Measurements from ENCODE around the gene VANGL2.

VANGL2 gene

GRCh38 chr1:160455153-160455517, 54.8 kb downstream of the VANGL2 start:
- H3K4me3 ChIP-seq (ENCODE audit: low read depth, low read length) = no peak overlapping the region
- no peak for TF ChIP-seq CTCF (IDR thresholded peaks at IDR 0.05; ENCODE audit: control insufficient read depth, extremely low read depth, insufficient read depth)

GRCh38 chr1:160459056-160459455, 58.7 kb downstream of the VANGL2 start:
- no peak for TF ChIP-seq CTCF (IDR thresholded peaks at IDR 0.05; ENCODE audit: control insufficient read depth, extremely low read depth, insufficient read depth)
- H3K4me3 ChIP-seq (ENCODE audit: low read depth, low read length) = no peak overlapping the region

More at GRCh38 chr1:160455153-160455517, 54.8 kb downstream of the VANGL2 start:
- DNase-seq (ENCODE audit: low read depth) = no peak

GRCh38 chr1:160459687-160460086, 59.3 kb downstream of the VANGL2 start:
- DNase-seq (ENCODE audit: low read depth) = no peak
- TF ChIP-seq CTCF (IDR thresholded peaks at IDR 0.05; ENCODE audit: control insufficient read depth, extremely low read depth, insufficient read depth) = no peak
- H3K4me3 ChIP-seq (ENCODE audit: low read depth, low read length) = no peak overlapping the region

More at GRCh38 chr1:160459056-160459455, 58.7 kb downstream of the VANGL2 start:
- DNase-seq (ENCODE audit: low read depth) = no peak

- DNase-seq (ENCODE audit: low read depth) = no peak
- no peak for TF ChIP-seq CTCF (IDR thresholded peaks at IDR 0.05; ENCODE audit: control insufficient read depth, extremely low read depth, insufficient read depth)
- H3K4me3 ChIP-seq (ENCODE audit: low read depth, low read length) = no peak overlapping the region
These were observed 59.9 kb downstream of the VANGL2 start for GRCh38 chr1:160460214-160460642.

GRCh38 chr1:160460683-160461287, 60.4 kb downstream of the VANGL2 start:
- no peak overlapping the region for H3K4me3 ChIP-seq (ENCODE audit: low read depth, low read length)
- TF ChIP-seq CTCF (IDR thresholded peaks at IDR 0.05; ENCODE audit: control insufficient read depth, extremely low read depth, insufficient read depth) = no peak
- no peak for DNase-seq (ENCODE audit: low read depth)

GRCh38 chr1:160465123-160465522, 64.8 kb downstream of the VANGL2 start:
- no peak overlapping the region for H3K4me3 ChIP-seq (ENCODE audit: low read depth, low read length)
- TF ChIP-seq CTCF (IDR thresholded peaks at IDR 0.05; ENCODE audit: control insufficient read depth, extremely low read depth, insufficient read depth) = no peak
- no peak for DNase-seq (ENCODE audit: low read depth)

GRCh38 chr1:160466961-160467360, 66.6 kb downstream of the VANGL2 start:
- no peak overlapping the region for H3K4me3 ChIP-seq (ENCODE audit: low read depth, low read length)
- no peak for DNase-seq (ENCODE audit: low read depth)
- TF ChIP-seq CTCF (IDR thresholded peaks at IDR 0.05; ENCODE audit: control insufficient read depth, extremely low read depth, insufficient read depth) = no peak

Measured in LNCaP clone FGC (cell line).